ENCODE data around the gene NDOR1.

The NDOR1 gene

DNA sequence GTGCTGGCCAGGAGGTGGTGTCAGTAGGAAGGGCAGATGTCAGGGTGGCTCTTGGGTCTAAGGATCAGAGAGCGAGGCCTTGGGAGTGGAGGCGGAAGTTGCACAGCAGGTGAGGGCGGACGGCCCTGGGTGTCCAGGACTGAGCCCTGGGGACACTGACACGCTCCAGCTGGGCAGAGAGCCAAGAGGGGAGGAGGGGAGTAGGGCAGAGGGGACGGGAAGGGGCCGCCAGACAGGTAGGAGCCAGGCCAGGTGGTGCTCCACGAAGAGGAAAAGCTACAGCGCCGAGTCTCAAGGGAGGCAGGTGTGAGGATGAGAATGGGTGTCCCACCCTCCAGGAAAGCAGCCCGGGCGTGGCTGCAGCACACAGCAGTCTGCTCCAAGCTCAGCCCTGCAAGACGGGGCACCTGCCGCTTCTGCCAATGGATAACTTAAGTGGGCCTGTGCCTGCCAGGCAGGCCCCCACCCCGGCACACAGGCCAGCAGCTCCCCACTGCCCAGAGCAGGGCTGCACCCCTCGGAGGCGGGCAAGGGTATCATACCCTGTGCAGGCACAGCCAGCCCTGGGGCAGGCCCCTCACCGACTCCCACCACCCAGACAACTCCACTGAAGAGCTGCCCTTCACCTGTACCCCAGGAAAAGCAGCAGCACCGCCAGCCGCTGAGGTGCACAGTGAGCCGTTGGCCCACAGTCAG, 9.8 kb upstream of the NDOR1 start:
- DNase-seq: peak in 2 of 56 donors; percentile 29 to 32

DNA sequence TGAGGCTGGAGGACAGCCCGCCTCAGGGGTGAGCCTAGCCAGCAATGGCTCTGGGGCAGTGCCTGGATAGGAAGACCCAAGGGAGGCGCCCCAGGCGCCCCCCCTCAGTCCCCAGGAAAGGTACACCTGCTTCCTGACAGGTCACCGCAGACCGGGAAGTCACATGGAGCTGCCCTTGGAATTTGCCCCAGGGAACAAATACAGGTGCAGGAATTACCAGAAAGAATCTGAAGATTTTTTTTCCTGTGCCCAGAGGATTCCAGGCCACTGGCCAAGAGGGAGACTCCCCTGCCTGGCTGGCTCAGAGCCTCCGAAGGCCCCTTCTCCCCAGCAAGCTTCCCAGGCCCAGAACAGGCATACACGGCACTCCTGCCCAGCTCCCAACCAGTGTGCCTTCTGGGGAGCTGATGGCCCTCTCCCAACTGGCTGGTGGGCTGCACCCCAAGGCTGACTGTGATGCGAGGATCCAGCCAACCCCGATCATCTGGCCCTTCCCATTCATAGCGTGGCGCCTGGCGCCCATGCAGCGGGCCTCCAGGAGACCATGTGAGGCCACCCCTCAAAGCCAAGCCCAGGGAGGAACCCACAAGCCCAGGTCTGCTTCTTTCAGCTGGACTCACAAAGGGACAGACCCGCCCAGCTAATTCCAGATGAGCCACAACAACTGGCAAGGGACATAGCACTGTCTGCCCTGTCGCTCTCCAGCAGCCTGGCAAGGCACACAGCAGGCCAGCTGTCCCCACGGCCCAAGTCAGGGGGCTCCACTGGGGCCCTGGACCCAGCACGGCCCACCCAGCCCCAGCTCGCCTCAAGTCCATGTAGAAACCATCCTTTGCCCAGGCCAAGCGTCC, 7.2 kb upstream of the NDOR1 start:
- DNase-seq: peak in 7 of 56 donors; percentile 9 to 57 (median 27)

GRCh38 chr9:137198902-137199283, 6.6 kb upstream of the NDOR1 start:
- DNase-seq: no peak

GRCh38 chr9:137199411-137200121, 5.9 kb upstream of the NDOR1 start:
- no peak for DNase-seq

DNA sequence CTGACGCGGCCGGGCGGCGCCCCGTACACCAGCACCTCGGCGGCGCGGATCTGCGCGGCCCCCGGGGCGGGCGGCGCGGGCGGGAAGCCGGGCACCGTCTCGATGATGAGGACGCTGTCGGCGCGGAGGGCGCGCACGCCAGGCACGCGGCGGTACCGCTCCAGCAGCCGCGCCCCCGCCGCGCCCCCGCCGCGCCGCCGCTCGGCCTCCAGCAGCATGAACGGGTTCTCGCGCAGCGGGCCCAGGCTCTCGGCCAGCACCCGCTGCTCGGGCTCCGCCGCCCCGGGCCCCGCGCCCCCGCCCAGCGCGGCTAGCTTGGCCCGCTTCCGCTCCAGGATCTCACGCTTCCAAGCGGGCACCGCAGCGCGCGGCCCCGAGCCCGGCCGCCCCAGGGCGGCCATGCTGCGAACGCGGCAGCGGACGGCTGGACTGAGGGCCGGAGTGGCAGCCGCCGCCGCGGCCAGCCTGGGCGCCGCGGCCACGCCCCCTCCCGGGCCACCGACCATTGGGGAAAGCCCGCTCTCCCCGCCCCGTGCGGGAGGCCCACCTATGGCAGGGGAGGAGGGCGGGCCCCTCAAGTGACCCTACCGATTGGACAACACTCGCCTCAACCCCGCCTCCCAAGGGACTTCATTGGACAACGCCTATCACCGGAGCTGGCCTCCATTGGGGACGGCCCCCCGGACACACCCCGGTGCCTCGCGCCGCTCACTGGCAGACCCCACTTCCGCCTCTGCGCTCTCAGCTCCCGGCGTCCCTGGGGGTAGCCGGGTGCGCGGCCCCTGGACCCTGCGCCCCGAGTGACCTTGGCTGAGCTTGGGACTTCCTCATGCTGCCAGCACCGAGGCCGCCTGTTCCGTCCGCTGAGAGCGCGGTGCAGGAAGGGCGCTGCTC, 4.9 kb upstream of the NDOR1 start, which contains the start of gene TPRN:
TSS of gene TPRN (minus strand) at position 431 of the 894 bp plus-strand sequence. CDS start at position 401, 30 bp downstream.
- peak; percentile 41 to 100 (median 98) for DNase-seq

DNA sequence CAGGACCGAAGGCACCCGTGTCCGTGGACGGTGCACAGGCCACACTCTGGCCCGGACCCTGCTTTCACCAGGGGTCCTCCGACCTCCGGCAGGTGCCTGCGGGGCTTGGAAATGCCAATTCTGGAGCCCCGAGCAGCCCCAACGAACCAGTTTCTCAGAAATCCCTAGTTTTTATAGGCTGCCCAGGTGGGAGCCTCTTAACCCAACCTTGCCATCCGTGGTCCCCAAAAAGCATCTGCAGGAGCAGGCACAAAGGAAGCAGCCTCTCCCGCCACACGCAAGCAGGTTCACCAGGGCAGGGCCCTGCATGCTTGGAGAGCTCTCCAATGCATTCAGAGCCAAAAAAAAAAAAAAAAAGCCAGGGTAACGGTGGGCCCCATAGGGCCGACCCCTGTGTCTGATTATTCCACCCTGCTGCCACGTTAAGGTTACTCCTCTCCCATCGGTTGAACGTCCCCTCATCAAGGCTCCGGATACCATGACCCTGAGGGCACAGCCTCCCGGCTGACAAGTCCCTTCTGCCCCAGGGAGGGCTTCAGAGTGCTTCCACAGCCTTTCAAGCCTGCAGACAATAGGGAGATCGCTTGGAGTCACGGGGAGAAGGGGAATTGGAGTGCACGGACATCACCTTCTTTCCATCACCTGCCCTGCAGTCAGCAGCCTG, 4.2 kb upstream of the NDOR1 start:
- DNase-seq: no peak

DNA sequence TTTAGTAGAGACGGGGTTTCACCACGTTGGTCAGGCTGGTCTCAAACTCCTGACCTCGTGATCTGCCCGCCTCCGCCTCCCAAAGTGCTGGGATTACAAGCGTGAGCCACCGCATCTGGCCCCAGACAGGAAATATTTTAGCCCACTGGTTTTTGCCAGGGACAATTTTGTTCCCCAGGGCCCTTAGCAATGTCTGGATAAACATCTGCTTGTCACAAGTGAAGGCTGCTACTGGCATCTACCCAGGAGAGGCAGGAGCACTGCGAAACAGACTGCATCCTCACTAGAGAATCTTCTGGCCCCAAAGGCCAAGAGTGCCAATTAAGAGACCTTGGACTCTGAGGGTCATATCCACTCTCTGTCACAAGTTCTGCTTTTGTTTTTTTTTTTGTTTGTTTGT, 2.5 kb upstream of the NDOR1 start:
- no peak for DNase-seq

GRCh38 chr9:137204731-137205125, 772 bp upstream of the NDOR1 start:
- DNase-seq: no peak

GRCh38 chr9:137206602-137207001, 1.1 kb downstream of the NDOR1 start:
- no peak for DNase-seq

DNA sequence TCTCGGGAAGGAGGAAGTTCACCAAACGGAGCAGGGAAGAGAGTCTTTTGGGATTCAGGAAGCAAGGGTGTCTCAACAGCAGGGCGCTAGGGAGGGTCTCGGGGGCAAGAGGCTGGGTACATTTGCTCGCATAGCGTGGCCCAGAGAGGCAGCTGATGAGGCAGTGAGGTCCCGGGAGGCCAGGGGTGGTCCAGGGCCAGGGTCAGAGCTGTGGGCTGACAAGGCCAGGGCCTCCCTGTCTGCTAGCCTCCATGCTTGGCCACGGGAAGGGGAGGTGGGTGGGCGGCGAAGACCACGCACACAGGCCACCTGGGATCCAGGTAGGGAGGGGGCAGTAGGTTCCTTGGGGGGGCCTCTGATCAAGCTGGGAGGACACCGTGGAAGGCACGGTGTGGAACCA, 6.0 kb downstream of the NDOR1 start:
- DNase-seq: no peak

DNA sequence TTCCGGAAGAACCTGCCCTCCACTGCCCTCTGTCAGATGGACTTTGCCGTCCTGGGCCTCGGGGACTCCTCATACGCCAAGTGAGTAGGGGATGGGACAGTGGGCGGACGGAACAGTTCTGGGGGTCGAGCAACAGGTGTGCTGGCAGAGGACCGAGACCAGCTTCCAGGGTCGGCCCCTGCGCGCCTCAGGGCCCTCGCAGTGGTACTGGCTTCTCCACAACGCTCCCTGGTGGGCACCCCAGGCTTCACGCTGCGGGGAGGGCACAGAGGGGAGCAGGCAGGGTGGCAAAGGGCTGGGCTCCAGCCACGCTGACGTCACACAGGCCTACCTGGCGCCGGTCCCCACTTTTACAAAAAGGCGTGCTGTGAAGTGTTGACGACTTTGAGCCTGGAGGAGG, 7.0 kb downstream of the NDOR1 start:
- DNase-seq: no peak

GRCh38 chr9:137213160-137214060, 7.9 kb downstream of the NDOR1 start:
- DNase-seq: peak in 14 of 56 donors; percentile 22 to 81 (median 48)

DNA sequence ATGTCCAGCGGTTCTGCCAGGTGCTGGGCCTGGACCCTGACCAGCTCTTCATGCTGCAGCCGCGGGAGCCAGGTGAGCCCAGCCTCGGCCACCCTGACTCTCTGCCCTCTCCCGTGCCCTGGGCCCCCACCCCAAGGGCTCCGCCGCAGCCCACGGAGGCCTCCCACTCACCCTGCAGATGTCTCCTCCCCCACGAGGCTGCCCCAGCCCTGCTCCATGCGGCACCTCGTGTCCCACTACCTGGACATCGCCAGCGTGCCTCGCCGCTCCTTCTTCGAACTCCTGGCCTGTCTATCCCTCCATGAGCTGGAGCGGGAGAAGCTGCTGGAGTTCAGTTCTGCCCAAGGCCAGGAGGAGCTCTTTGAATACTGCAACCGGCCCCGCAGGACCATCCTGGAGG, 9.1 kb downstream of the NDOR1 start:
- no peak for DNase-seq

- DNase-seq: no peak
Measured at GRCh38 chr9:137215196-137215986, 9.9 kb downstream of the NDOR1 start.

- no peak for DNase-seq
Measured at GRCh38 chr9:137216188-137216965, 10.9 kb downstream of the NDOR1 start.

DNA sequence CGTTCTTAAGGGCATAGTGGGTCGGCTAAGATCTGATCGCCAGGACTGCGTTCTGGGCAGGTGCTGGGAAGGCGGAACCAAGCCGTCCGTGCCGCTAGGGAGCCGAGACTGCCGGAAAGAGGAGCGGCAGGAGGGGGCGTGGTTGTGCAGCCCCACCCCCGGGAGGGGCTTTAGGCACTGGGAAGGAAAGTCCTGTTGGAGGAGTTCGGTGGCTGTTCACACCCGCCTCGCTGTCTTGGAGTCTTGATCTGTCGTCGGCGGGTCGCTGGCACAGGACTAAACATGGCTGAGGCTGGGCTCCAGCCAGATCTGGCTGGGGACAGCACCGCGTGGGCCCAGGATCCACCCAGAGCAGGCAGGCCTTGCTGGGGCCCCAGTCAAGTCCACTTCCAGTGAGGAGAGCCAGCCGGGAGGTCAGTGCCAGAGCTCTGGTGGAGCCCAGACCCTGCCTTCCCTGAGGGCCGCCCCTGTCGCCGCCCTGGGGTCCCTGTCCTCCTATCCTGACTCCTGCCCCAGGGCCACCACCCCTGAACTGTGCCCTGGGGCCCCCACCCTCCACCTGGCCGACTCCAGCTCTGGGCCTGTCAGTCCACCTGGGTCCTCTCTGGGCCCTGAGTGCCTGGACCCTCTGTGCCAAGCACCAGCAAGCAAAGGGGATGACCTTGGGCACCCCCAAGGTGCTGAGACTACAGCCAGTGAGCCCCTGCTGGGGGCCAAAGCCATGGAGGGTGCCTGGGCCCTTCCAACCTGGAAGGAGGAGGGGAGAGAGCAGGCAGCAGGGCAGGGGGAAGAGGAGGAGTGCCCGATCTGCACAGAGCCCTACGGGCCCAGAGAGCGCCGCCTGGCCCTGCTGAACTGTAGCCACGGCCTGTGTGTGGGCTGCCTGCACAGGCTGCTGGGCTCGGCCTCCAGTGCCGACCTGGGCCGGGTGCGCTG, 12.0 kb downstream of the NDOR1 start:
- DNase-seq: peak in 3 of 56 donors; percentile 16 to 27 (median 19)
